NOMO-1 (cell line): ENCODE measurements around the gene RBM38.

Experiments
- DNase-seq, 2 experiments: peaks; one replicate each; lab custom pipeline; 2025; ENCODE audit not compliant: unreplicated experiment in 2 of 2; lab: John Stamatoyannopoulos, UW

RBM38 gene

DNA sequence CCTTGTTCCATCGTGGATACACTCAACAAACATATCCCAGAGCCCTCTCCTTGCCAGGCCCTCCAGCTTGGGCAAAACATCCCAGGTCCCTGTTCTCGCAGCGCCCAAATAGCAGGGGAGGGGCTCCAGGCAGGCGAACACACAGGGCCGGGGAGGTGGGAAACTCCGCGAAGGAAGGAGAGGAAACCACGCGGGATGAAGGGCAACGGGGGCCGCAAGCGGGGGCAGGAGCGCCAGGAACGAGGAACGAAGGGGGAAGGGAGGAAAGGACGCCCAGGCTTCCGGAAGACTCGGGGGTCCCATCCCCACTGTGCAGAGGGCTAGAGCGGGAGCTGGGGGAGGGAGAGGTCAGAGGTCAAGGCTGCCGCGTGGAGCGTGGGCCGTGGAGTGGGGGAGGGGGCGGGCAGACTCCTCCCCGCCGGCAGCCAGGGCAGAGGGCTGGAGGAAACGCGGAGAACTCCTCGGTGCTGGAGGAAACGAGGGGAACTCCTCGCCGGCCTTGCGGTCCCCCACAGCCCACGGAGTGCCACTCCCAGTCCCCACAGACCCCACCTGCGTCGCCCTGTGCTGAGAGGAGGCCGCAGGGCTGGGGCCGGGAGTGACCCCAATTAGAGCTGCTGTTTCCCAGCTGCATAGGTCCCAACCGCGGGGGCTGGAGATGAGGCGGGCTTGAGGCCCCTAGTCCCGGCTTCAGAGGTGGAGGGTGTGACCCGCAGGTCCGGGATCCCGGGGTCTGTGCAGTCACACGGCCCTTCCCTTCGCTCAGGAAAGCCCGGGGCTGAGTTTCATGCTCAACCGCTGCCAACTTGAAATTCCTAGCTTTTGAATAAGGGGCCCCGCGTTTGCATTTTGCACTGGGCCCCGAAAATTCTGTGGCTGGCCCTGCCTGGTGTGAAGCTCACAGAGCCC, 1.2 kb upstream of the RBM38 start:
- DNase-seq, result peak in 1 of 2 experiments; percentile 29

DNA sequence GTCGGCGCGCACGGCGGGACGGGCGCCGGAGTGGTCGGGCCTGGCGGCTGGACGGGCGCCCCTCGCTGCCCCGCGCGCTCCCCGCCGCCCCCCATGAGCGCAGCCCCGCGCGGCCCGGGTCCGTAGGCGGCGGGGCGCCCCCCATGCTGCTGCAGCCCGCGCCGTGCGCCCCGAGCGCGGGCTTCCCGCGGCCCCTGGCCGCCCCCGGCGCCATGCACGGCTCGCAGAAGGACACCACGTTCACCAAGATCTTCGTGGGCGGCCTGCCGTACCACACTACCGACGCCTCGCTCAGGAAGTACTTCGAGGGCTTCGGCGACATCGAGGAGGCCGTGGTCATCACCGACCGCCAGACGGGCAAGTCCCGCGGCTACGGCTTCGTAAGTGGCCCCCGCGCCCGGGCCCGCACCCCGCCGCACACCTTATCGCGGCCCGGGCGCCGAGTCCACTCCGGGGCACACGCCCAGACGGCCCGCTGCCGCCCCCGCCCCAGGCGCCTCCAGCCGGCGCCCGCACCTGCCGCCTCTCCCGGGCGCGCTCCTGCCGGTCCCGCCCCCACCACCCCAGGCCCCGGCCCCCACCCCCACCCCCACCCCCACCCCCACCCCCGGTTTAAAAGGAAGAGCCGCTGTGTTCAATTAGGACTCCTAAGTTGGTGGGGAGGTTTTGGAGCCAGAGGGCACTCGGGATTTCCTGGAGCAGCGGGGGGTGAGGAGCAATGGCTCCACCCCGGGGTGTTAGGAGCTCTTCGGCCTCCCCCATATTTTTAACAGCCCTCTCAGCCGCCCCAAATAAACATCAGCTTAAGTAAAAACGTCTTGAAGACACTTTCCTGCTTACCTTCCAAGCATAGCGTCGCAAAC, 474 bp downstream of the RBM38 start:
- peak in 1 of 2 experiments; percentile 8 for DNase-seq

DNA sequence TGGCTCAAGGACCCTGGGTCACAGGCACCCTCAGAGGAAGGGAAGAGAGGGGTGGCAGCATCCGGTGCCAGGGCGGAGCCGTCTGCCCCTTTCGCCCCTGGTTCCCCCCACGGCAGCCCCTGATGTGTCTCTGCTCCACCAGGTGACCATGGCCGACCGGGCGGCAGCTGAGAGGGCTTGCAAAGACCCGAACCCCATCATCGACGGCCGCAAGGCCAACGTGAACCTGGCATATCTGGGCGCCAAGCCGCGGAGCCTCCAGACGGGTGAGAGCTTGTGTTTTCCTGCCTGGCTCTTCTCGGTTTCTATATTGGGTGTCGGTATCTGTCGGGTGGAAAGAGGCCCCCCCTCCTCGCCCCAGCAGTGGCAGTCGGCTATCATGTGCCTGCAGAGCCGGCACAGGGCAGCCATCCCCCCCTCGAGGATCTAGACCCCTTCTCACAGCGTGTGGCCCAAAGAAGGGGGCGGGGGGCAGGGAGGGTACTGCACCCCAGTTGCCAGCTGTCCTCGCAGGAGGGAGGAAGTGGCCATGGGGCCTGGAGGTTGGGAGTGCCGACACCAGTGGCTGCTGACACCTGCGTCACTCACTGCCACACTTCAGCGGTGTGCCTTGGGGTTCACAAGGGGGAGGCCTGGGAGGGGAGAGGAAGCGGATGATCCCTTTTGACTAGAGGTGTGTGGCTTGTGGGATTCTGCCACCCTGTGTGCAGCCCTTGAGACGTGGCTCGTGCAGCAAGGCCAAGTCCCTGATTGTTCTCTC, 1.5 kb downstream of the RBM38 start:
- DNase-seq, result peak; percentile 5 to 14

DNA sequence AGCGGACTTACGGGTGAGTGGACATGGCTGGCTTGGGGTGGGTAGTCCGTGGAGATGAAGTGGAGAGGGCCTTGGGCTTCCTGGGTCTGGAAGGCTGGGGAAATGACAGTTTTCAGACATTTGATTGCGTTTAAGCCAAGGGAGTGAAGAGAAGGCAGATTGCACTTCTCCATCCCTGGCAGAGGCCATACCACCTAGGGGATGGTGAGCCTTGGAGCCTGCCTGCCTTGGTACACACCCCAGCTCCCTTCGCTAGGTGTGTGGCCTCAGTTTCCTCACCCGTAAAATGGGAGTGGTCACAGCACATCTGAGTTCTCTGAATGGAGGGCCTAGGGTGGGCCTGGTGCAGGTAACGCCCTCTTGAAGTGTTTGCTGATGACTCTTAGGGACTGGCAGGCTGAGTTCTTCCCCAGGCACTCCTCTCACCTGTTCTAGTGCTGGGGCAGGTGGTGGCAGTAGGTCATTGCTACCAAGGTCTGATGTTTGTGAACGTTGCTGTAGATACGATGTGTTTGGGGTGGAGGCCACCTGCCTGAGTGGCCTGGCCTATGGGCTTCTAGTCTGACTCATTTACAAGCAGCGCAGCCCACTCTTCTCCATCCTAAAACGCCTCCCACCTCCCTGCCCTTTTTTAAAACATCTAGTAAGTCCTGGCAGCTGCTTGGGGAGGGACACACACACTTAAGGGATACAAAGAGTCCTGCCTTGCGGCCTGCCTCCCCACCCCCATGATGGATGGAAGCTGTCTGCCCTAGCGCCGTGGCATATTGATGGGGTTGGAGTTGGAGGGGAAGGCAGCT, 2.3 kb downstream of the RBM38 start:
- DNase-seq, result no peak

DNA sequence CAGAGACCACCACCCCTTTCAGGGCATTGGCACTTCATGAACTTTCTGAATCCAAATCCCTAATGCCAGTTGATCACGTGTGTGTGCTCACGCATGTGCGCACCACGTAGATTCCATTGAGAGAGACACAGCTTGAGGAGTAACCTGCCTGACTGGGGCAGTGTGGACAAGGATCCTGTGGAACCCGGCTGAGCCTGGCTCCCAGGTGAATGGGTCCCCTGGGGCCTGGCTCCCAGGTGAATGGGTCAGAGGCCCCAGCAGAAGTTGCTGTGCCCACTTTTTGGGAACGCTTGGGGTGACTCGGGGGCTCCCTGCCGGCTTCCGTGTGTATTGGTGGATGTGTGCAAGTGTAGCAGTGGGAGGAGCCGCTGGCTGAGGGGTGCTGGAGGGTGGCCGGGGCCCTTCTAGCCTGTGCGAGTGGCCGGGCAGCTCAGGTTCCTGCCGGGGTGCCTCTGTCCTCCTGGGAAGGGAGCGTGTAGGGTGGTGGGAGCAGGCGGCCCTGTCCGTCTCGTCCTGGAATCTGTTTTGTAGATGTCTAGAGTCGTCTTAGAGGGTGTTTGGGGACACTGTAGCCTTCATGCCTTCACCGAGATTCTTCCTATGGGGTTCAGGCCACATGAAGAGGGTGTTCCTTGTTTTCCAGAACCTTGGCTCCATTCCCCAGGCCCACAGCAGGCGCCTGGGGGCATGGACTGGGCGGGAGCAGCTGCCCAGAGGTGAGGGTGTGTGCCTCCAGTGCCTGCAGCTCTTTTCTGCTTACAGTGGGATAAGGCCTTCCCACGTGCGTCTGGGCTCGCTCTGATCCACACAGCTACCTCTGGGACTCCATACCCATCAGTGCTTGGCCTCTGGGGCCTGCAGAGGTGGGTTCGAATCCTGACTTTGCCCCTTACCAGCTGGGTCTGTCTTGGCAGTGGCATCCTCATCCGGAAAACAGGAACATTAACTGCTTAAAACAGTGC, 3.2 kb downstream of the RBM38 start:
- DNase-seq, result no peak

DNA sequence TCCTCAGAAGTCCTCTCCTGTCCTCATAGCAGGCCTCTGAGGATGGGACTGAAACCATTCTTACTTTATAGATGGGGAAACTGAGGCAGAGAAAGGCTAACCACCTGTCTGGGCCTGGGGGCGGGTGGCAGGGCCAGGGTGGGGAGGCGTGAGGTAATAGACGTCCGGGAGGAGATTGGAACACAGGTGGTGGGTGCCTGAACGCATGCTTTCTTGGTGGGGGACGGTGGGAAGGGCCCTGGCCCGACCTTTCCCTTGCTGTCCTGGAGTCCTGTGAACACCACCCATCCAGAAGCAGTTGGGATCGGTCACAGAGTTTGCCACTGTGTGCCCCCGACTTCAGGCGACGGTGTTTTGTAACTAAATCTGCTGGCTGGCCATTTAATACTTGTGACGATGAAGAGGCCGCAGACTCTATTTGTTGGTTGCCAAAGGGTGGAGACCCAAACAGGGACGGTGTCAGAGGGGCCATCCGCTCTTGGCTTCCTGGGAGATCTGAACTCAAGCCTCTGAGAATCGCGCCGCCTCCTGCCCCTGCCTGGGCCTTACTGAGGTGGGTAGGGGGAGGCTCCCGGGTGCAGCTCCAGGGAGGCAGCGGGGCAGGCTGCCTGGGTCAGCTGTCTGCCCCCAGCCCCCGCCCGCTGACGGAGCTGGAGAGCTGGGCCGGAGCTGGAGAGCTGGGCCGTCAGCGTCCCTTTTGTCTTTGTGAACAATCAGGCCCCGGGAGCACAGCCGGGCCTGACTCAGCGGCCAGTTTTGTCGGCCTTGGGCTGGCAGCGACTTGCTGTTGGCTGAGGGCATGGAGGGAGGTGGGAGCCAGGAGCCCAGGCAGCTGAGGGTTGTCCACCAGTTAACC, 4.1 kb downstream of the RBM38 start:
- no peak for DNase-seq

DNA sequence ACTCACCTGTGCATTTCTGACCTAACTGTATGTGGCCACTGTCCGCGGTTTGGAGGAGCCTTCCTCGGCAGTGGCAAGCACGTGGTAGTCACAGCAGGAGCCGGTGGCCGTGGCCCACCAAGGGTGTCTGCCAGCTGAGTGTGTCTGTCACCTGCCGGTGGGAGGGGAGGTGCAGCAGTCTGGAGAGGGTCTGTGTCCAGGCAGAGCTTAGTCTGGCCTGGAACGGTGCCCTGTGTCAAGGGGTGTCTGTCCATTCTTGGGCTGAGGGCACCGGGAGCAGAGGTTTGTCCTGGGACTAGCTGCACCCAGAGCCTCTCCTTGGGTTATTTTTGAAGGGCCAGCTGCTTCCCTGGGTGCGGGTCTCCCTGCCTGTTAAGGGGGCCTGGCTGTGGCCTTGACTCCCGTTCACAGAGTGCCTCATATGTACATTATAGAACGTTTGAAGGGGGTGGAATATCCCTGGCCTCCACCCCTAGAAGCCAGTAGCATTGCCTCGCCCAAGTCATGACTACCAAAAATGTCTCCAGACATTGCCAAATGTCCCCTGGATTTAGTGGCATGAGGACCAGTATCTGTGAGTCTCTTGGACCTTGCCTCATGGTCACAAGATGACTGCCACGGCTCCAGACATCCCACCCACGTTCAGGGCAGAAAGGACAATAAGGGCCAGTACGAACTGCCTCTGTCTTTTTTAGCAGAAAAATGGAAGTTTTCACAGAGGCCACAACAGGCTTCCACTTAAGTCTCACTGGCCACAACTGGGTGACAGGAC, 5.2 kb downstream of the RBM38 start:
- no peak for DNase-seq

DNA sequence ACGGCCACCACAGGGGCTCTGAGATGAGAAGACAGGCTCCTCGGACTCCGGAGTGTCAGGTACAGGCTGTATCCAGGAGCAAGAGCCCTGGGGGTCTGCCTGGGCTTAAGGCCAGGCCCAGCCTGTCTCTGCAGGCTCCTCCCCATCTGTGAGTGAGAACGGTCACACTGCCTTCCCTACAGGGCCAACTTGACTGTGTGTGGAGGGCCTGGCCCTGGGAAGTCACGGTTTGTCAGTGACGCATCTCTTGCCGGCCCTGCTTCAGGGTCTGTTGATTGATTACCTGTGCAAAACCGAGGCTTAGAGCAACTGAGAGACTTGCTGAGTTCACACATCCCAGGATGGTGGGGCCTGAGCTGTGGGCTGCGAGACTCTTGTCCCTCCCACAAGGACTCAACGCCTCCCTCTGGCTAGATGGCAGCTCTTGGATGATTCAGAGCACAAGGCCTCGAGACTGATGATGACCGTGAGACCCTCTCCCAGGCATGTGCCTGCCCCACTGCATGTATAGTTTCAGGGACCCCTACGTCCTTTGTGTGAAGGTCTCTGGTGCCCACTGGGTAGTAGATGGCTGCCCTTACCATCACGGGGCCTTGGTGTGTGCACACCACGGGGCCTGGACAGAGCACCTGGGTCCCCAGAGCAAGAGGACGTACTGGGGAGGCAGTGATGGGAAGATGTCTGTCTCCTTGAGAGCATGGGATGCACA, 5.9 kb downstream of the RBM38 start:
- no peak for DNase-seq

DNA sequence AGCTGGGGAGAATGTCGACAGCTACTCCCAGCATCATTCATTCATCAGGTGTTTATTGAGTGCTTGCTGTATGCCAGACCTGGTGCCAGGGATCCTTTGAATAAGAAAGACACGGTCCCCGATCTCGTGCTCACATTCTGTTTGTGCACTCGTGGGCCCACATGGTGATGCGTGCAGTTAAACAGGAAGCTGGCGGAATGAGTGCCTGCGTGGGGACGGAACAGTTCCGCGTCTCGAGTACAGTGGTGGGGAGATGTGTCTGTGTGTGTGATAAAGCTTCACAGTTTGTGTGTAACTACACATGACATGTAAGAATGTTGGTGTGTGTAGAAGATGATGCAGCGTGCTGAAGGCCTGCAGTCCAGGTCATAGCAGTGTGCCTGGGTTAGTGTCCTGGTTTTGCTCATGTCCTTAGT, 6.5 kb downstream of the RBM38 start:
- DNase-seq, result no peak

DNA sequence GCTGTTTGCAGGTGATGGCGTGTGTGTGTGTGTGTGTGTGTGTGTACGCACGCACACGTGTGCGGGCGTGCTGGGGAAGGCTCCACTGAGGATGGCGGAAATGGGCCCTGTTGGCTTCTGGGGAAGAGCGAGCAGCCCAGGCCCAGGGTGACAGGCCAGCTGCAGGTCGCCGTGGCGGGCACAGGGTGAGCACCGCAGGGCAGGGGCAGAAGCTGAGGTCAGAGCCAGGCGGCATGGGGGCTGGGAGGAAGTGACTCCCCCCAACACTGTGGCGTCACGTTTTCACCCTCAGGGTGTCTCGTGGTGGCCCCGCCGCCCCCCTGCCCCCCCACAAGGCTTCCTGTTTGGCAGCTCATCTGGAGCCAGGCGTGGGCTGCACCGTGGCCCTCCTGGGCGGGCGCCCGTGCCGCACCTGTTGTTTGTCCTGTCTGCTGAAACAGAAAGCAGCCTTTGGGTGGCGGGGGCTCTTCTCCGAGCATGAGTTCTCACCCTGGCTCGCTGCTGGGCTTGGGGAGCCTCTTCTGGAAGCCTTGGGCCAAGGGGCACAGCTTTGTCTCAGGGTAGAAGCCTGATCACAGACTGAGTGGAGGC, 7.1 kb downstream of the RBM38 start:
- DNase-seq, result no peak

DNA sequence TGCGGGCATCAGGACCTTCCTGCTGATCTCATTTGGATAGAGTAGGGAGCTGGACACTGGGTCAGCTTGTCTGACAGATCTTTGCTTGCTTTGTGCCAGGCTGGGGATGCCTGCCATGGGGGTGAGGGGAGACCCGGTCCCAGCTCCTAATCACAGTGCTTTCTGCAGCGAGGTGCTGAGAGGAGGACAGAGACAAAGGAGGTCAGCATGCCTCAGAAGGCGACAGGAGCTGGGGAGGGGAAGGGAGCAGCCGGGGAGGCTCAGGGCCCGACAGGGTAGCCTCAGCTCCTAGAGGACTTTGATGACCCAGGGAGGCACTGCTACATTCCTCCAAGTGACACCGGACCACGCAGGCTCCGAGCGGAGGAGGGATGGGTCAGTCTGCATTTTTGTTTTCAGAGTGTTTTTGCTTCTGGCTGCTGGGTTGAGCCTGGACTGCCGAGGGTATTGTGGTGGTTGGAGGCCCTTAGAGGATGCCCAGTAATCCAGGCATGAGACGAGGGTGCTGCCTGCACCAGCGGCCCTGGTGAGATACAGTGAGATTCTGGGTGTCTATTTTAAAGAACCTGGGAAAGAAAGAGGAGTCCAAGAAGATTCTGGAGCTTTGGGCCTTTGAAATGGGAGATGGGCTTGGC, 7.8 kb downstream of the RBM38 start:
- no peak for DNase-seq

DNA sequence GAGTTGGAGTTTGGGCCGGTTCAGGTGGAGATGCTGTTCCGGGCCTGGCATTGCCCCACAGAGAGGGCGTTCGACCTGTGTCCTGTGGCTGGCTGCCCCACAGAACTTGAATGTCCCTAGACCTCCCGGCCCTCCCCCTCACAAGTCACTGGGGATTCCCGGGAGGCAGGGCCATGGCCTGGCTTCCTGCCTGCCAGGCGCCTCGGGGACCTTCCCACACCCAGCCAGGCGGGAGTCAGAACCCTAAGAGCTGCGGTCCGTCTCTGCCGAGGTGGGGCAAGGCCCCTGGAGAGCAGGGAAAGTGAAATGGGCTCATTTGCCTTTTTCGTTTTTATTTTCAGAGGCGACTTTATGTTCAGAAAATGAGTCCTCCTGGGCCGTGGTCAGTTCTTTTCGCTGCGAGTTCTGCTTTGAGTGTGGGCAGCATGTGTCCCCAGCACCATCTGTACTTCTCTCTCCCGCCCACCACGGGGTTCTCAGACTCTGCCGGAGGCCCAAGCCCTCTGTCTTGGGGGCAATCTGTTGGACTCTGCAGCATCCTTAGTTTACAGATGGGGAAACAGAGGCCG, 8.5 kb downstream of the RBM38 start:
- DNase-seq, result no peak

DNA sequence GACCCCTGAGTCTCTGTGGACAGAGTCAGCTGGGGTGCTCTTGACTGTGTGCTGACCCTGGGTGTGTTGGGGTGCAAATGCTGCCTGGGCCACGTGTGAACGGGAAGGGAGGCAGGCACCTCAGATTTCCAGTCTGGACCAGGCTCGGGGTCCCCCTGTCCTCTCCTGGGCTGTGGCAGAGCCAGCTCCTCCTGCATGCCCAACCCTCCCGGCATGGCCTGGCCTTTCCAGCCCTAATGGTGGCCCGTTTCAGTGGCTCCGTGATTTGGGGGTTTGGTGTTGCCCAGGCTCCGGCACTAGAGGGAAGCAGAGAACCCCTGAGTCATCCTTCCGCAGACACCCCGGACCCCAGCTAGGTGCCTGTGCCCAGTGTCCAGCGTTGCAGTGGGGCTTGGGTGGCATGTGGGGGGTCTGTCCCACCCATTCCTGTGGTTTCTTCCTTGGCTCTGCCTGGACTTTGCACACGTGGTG, 9.1 kb downstream of the RBM38 start:
- no peak for DNase-seq

DNA sequence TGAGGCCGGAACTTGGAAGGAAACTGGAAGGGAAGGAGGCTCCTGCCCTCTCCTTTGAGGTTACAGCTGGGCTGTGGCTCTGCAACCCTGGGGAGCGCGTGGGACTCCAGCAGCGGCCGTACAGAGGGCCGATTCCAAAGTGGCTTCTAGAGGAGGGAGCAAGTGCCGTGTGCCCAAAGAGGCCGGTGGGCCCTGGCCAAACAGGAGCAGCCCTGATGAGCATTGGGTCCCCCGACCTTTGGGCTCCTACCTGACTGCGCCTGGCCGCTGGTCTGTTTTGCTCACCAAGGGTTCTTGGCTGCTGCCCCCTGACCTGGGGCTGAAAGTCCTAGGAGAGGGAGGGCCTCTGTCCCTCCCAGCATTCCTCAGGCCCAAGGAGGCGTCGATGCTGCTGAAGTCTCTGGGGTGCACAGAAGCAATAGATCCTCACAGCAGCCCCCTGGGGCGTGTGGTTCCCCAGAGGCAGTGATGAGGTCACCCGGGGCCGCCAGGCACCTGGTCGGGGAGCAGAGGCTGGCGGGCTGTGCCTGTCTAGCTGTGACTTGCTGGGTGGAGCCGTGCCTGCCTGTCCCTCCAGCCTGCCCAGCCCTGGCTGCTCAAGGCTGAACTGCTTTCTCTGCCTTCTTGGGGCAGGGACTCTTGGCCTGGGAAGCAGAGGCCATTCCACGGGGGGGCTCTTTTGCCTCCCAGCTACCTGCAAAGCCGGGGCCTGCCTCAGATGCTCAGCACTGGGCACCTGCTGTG, 9.8 kb downstream of the RBM38 start:
- no peak for DNase-seq

DNA sequence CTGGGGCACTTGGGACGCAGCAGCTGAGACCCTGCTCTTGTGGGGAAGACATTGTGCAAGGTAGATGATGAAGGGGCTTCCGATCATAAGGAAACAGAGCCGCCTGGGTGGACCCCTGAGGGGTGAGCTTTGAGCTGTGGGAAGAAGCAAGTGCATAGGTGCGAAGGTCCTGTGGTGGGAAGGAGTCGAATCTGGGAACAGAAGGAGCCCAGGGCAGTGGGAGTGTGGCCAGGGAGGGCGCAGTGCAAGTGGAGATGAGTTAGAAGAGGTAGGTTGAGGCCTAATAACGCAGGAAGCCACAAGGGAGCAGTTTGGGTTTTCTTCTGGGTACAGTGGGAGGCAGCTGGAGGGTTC, 10.3 kb downstream of the RBM38 start:
- no peak for DNase-seq
